Neural crest cell (in vitro differentiated cells): ENCODE results near the gene GIMAP2. TPM values are rescaled to one million over a fixed set of nuclear protein-coding genes. Genes with fewer than 3 reads are reported as not detected.
"Not testable (repeated sequence)": the region's sequence is repeated elsewhere in the genome, so short reads cannot be mapped to it uniquely, and the experiment has no call there.

Experiments used
- DNase-seq: peaks from one replicate; pipeline ENCODE4 v3.0.0; 2021; ENCODE audit warnings: low read depth, mixed read lengths, low spot score
- H3K27ac Mint-ChIP-seq: one replicate; pipeline ENCODE4 v1.8.0; 2021; ENCODE audit warnings: mild to moderate bottlenecking, mixed read lengths; ENCODE audit not compliant: unreplicated experiment
- H3K27me3 Mint-ChIP-seq: 2 replicates; pipeline ENCODE4 v1.8.0; 2021; ENCODE audit warnings: low read depth, mild to moderate bottlenecking, mixed read lengths
- H3K36me3 Mint-ChIP-seq: 2 replicates; pipeline ENCODE4 v1.8.0; 2021; ENCODE audit warnings: low read depth, mild to moderate bottlenecking, mixed read lengths
- H3K4me1 Mint-ChIP-seq: 2 replicates; pipeline ENCODE4 v1.8.0; 2021; ENCODE audit warnings: mixed read lengths
- H3K4me3 Mint-ChIP-seq: one replicate; pipeline ENCODE4 v1.8.0; 2021; ENCODE audit warnings: mild to moderate bottlenecking, mixed read lengths
- H3K9me3 Mint-ChIP-seq: 2 replicates; pipeline ENCODE4 v1.8.0; 2021; ENCODE audit warnings: mixed read lengths
- CTCF ChIP-seq: fragments of 200-600 bp; sonication (generic); conservative IDR thresholded peaks from 2 replicates; pipeline ENCODE4 v1.5.0; 2021; ENCODE audit warnings: antibody characterized with exemption, mild to moderate bottlenecking
- total RNA-seq: library from RNA; stranded (reverse); gene quantifications from 2 replicates; pipeline ENCODE4 v1.2.1, GENCODE V29; 2021

GIMAP2 gene
- total RNA-seq, 1 donor from 2014 or later, result not detected

- Mint-ChIP-seq H3K4me1 (no peaks in the 10 kb centered on the region), H3K4me3 (no peak overlapping the region), H3K9me3 (peaks cover 6% of the 10 kb centered on the region), H3K36me3 (no peaks in the 10 kb centered on the region), H3K27me3 (peaks cover 5% of the 10 kb centered on the region), H3K27ac (no peak overlapping the region)
- TF ChIP-seq CTCF, result no peak
- no peak for DNase-seq
Measured at GRCh38 chr7:150649080-150649385, 36.5 kb upstream of the GIMAP2 start.

GRCh38 chr7:150654692-150655091 lies 30.8 kb upstream of the GIMAP2 start:
- H3K36me3 Mint-ChIP-seq, result no peaks in the 10 kb centered on the region
- no peaks in the 10 kb centered on the region for H3K4me1 Mint-ChIP-seq

GRCh38 chr7:150656047-150656446 lies 29.5 kb upstream of the GIMAP2 start:
- no peak for DNase-seq
- peaks cover 15% of the 10 kb centered on the region for H3K27me3 Mint-ChIP-seq
- H3K9me3 Mint-ChIP-seq, result peaks cover 8% of the 10 kb centered on the region
- TF ChIP-seq CTCF, result no peak
- H3K27ac Mint-ChIP-seq, result no peak overlapping the region
- H3K36me3 Mint-ChIP-seq, result no peaks in the 10 kb centered on the region
- H3K4me3 Mint-ChIP-seq, result no peak overlapping the region
- H3K4me1 Mint-ChIP-seq, result no peaks in the 10 kb centered on the region

More at GRCh38 chr7:150654692-150655091, 30.8 kb upstream of the GIMAP2 start:
- H3K9me3 Mint-ChIP-seq, result peaks cover 10% of the 10 kb centered on the region
- peaks cover 15% of the 10 kb centered on the region for H3K27me3 Mint-ChIP-seq
- no peak for TF ChIP-seq CTCF
- H3K27ac Mint-ChIP-seq, result no peak overlapping the region
- no peak for DNase-seq
- no peak overlapping the region for H3K4me3 Mint-ChIP-seq

GRCh38 chr7:150657526-150657925 lies 28.0 kb upstream of the GIMAP2 start:
- TF ChIP-seq CTCF, result no peak
- Mint-ChIP-seq H3K4me1 (no peaks in the 10 kb centered on the region), H3K27me3 (peaks cover 15% of the 10 kb centered on the region), H3K9me3 (peaks cover 8% of the 10 kb centered on the region), H3K4me3 (no peak overlapping the region), H3K27ac (no peak overlapping the region), H3K36me3 (no peaks in the 10 kb centered on the region)
- DNase-seq, result no peak

GRCh38 chr7:150660939-150661613 lies 24.4 kb upstream of the GIMAP2 start:
- no peak for TF ChIP-seq CTCF
- Mint-ChIP-seq H3K27me3 (peaks cover 9% of the 10 kb centered on the region), H3K4me3 (no peak overlapping the region), H3K4me1 (no peaks in the 10 kb centered on the region), H3K36me3 (no peaks in the 10 kb centered on the region), H3K9me3 (peaks cover 8% of the 10 kb centered on the region), H3K27ac (no peak overlapping the region)
- no peak for DNase-seq

- H3K4me3 Mint-ChIP-seq, H3K9me3 Mint-ChIP-seq, DNase-seq, H3K36me3 Mint-ChIP-seq, H3K4me1 Mint-ChIP-seq, H3K27ac Mint-ChIP-seq: not testable (repeated sequence)
- H3K27me3 Mint-ChIP-seq, result peaks cover 13% of the 10 kb centered on the region
Measured at GRCh38 chr7:150662821-150663220, 22.7 kb upstream of the GIMAP2 start.
